GM18508 (cell line): ENCODE data around the gene MEST.
"Not testable (repeated sequence)": the region's sequence is repeated elsewhere in the genome, so short reads cannot be mapped to it uniquely, and the experiment has no call there.

Experiments
- ATAC-seq: cut with Tn5 transposase; IDR thresholded peaks from one replicate; pipeline ENCODE4 v1.9.1; 2021; ENCODE audit warnings: moderate number of reproducible peaks; ENCODE audit not compliant: insufficient read depth, unreplicated experiment

MEST gene, protein sequence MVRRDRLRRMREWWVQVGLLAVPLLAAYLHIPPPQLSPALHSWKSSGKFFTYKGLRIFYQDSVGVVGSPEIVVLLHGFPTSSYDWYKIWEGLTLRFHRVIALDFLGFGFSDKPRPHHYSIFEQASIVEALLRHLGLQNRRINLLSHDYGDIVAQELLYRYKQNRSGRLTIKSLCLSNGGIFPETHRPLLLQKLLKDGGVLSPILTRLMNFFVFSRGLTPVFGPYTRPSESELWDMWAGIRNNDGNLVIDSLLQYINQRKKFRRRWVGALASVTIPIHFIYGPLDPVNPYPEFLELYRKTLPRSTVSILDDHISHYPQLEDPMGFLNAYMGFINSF

DNA sequence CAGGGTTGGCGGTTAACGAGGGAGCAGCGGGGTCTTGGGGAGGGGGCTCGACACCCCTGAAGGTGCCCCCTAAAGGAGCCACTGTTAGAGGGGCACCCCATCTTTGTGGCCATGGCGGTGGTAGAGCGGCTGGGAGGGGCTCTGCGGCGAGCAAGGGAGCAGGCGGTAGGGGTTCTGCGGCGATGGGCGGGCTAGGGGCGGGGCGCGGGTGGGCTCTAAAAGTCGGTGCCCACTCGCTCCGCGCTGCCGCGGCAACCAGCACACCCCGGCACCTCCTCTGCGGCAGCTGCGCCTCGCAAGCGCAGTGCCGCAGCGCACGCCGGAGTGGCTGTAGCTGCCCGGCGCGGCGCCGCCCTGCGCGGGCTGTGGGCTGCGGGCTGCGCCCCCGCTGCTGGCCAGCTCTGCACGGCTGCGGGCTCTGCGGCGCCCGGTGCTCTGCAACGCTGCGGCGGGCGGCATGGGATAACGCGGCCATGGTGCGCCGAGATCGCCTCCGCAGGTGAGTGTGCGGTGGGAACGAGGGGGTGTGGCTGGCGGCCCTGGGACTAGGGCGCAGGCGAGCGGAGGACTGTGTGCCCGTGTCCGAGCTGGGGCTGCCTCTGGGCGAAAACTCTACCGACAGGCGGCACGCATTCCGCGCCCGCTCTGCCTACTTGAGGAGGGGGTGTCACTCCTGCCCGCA lies at the start of gene MEST:
Gene MEST (plus strand): TSS at position 245 of the 682 bp plus-strand sequence. CDS start 229 bp downstream, at position 474.
- ATAC-seq, result no peak

DNA sequence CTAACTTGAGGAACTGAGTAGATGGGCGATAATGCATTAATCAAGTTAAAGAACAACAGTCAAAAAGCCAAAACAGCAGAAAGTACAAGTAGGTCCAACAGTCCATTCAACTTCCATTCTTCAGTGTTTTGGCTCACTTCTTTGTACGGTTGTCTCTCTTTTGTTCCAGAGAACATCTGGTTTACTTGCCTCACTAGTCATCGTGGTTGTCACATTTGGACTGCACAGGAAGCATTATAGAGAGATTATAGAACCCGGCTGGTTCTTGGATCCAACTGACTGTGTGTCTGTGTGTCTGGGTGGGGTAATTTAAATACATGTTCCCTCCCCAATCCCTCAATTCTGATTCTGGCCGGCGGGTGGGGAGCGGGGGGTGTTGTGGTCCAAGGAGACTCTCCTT lies 49.3 kb upstream of the MEST start:
- no peak for ATAC-seq

GRCh38 chr7:130444234-130444633 lies 47.7 kb upstream of the MEST start:
- no peak for ATAC-seq

- no peak for ATAC-seq
Measured at GRCh38 chr7:130444751-130445407, 47.0 kb upstream of the MEST start.

GRCh38 chr7:130446259-130446658 lies 45.6 kb upstream of the MEST start:
- ATAC-seq, result no peak

GRCh38 chr7:130451344-130451743 lies 40.5 kb upstream of the MEST start:
- ATAC-seq, result not testable (repeated sequence)

GRCh38 chr7:130452951-130453350 lies 38.9 kb upstream of the MEST start:
- no peak for ATAC-seq

DNA sequence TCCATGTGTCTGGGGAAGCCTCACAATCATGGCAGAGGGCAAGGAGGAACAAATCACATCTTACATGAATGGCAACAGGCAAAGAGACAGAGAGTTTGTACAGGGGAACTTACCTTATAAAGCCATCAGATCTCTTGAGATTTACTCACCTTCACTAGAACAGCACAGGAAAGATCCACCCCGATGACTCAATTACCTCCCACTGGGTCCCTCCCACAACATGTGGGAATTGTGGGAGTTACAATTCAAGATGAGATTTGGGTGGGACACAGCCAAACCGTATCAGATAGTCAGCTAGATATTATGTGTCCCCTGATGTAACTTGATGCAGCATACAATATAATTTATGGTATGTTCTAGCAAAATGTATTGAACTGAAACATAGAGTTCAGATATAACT lies 36.9 kb upstream of the MEST start:
- ATAC-seq, result no peak

DNA sequence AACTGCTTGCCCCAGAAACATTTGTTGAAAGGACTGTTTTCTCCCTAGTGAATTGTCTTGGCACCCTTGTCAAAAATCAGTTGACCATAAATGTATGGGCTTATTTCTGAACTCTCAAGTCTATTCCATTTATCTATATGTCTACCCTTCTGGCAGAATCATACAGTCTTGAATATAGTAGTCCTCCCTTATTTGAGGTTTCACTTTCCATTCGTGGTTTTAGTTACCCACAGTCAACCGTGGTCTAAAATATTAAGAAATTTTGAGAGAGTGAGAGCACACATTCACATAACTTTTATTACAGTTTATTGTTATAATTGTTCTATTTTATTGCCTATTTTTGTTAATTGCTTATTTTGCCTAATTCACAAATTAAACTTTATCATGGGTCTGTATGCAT lies 33.6 kb upstream of the MEST start:
- ATAC-seq, result no peak

- no peak for ATAC-seq
Measured at GRCh38 chr7:130461272-130461671, 30.6 kb upstream of the MEST start.

- ATAC-seq, result no peak
Measured at GRCh38 chr7:130463553-130464434, 28.1 kb upstream of the MEST start.

GRCh38 chr7:130468612-130469011 lies 23.3 kb upstream of the MEST start:
- ATAC-seq, result no peak

GRCh38 chr7:130471974-130472373 lies 19.9 kb upstream of the MEST start:
- no peak for ATAC-seq

DNA sequence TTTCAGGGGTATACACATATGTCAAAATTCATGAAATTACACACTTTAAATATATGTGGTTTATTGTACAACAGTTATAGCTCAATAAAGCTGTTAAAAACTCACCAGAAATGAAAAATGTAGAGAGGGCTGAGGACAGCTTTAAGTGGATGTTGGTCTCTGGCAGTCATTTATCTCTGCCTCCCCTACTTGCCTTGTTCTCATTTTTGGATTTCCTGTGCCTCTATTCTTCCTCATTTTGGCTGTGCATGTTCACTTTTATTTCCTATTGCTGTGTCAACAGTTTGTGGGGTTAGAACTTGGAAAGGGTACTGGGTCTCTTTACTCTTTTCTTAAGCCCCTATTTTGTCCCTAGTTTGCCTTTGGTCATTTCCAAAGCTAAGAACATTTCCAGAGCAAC lies 18.6 kb upstream of the MEST start:
- ATAC-seq, result no peak

GRCh38 chr7:130473876-130474275 lies 18.0 kb upstream of the MEST start:
- no peak for ATAC-seq

DNA sequence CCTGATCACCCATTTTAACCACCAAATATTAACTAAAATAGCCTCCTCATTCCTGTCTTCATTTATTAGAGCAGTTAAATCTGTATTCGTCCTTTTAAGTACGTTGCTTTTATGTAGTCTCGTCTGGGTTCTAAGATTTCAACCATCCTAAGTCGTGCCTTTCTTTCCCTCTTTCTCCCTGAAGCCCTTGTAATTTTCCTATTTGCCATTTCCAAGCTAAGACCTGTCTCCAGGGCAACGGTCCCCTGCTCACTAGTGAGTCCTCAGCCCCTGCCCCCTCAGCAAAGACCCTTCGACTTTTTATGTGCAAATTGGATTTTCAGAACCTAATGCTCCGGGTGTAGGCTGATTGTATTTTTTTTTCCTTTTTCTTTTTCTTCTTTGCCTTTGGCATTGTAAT lies 16.1 kb upstream of the MEST start:
- no peak for ATAC-seq

DNA sequence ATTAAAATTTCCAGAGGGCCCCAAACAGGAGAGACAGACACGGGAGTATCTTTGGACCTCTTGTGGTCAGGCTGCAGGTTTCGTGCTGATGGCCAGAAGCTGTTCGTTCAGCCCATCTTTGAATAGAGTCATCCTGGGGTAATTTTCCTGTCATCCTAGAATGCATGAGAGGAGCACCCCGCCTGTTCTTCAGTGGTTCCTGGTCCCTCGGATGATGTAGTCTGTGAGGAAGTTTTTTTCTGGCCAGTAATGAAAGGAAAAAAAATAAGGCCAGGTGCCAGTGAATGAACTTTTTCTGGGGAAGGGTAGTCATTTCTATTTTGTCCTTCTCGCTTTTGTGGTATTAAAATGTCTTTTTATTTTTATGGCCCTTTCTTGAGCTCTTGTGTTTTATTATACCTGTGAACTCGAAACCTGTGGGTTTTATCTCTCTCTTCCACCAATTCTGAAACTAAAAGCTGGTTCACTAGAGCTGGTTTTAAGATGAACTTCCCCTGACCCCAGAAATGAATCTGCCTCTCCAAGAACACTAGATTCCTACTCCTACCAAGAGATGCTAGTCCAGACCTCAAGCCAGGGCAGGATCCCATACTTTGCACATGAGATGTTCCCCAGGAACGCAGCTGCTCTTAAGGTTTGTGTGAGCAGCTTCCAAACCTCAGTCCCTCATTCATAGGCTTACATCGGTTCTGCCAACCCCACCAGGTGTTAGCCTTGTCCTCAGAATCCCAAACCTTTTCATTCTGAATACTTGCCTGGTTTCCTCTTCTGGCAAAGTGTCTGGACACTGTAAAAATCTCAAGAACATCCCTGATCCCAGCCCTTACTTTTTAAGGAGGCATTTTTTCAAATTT lies 15.4 kb upstream of the MEST start:
- ATAC-seq, result peak; percentile 80

- no peak for ATAC-seq
Measured at GRCh38 chr7:130478991-130479390, 12.9 kb upstream of the MEST start.

GRCh38 chr7:130479716-130480400 lies 12.0 kb upstream of the MEST start:
- ATAC-seq, result no peak
